Measurements from ENCODE around the gene WDR46. TPM values are rescaled to one million over a fixed set of nuclear protein-coding genes. Genes with fewer than 3 reads are reported as not detected.

The WDR46 gene
- total and polyA plus RNA-seq, 2 of the 13 experiments (the other 11 are each of a cell fraction or from before 2014, with no cell fraction given), result 47.4 to 105 TPM

- TF ChIP-seq ZNF883 (CRISPR knock-in tag; IDR thresholded peaks at IDR 0.05; ENCODE audit: not compliant biosample characterization) (peak; percentile 83), NKX3-1 (CRISPR knock-in tag; IDR thresholded peaks at IDR 0.05) (peak; percentile 84), RFX5 (IDR thresholded peaks at IDR 0.05; ENCODE audit: low read depth, low read length) (peak; percentile 64; the same call in 1 of the 2 replicates), ZC3H4 (CRISPR knock-in tag; IDR thresholded peaks at IDR 0.05; ENCODE audit: borderline replicate concordance) (peak; percentile 48; the same call in 1 of the 2 replicates), ZNF282 (IDR thresholded peaks at IDR 0.05; ENCODE audit: partially characterized antibody) (no peak), SP4 (CRISPR knock-in tag; IDR thresholded peaks at IDR 0.05) (peak; percentile 77; the same call in 1 of the 2 replicates), ZNF597 (CRISPR knock-in tag; IDR thresholded peaks at IDR 0.05) (no peak), IRF9 (CRISPR knock-in tag; IDR thresholded peaks at IDR 0.05; ENCODE audit: borderline replicate concordance) (peak; percentile 90), NCOR1 (IDR thresholded peaks at IDR 0.05; ENCODE audit: borderline replicate concordance, low read length) (peak; percentile 58; the same call in 1 of the 2 replicates), PRMT3 (CRISPR knock-in tag; IDR thresholded peaks at IDR 0.05; ENCODE audit: borderline replicate concordance, low read depth) (no peak), SRSF4 (IDR thresholded peaks at IDR 0.05; ENCODE audit: low read depth, low read length, poor library complexity, severe bottlenecking) (no peak), ZNF850 (CRISPR knock-in tag; conservative IDR thresholded peaks at IDR 0.05) (no peak), CEBPB (IDR thresholded peaks at IDR 0.05; ENCODE audit: borderline replicate concordance, low read depth, low read length) (no peak), ZGPAT (CRISPR knock-in tag; IDR thresholded peaks at IDR 0.05) (peak; percentile 94), ATRX (CRISPR knock-in tag; IDR thresholded peaks at IDR 0.05; ENCODE audit: borderline replicate concordance) (0 out of 2 replicates have a peak, but pooled peaks have one; percentile 53), ZNF547 (CRISPR knock-in tag; IDR thresholded peaks at IDR 0.05) (peak; percentile 56; the same call in 1 of the 2 replicates), MYC (CRISPR knock-in tag; IDR thresholded peaks at IDR 0.05; ENCODE audit: borderline replicate concordance) (peak; percentile 99), ZNF878 (CRISPR knock-in tag; IDR thresholded peaks at IDR 0.05) (peak; percentile 64; the same call in 1 of the 2 replicates), SMAD9 (CRISPR knock-in tag; IDR thresholded peaks at IDR 0.05) (peak; percentile 88; the same call in 1 of the 2 replicates), ZBTB1 (CRISPR knock-in tag; IDR thresholded peaks at IDR 0.05; ENCODE audit: borderline replicate concordance) (no peak), RNF219 (CRISPR knock-in tag; IDR thresholded peaks at IDR 0.05) (no peak), ZSCAN29 (CRISPR knock-in tag; conservative IDR thresholded peaks at IDR 0.05) (peak; percentile 74; the same call in 1 of the 2 replicates)
Observed at GRCh38 chr6:33271468-33272274, 17.4 kb downstream of the WDR46 start, which contains the start of the genes RPS18 and VPS52 (continued).
